K562 (cell line): Measurements from ENCODE around the gene ALDH7A1. TPM values are rescaled to one million over a fixed set of nuclear protein-coding genes. Genes with fewer than 3 reads are reported as not detected.

Experiments
- GATAD2A ChIP-seq: fragments of 450-650 bp; IDR thresholded peaks from 2 replicates; pipeline ENCODE4 v1.6.1; 2017
- LCOR ChIP-seq: sonication (generic); formaldehyde crosslinking; IDR thresholded peaks from 2 replicates; pipeline ENCODE4 v1.8.0; 2022; ENCODE audit warnings: mild to moderate bottlenecking, missing genetic modification reagents
- MBD2 ChIP-seq: sonication (generic); IDR thresholded peaks from 2 replicates; pipeline ENCODE4 v1.6.1; 2016; ENCODE audit warnings: low read depth, borderline replicate concordance
- MXI1 ChIP-seq: IDR thresholded peaks from 2 replicates; pipeline ENCODE4 v1.6.1; 2011; ENCODE audit warnings: low read depth, mild to moderate bottlenecking, improper control_type of control experiment, low read length
- NR4A1 ChIP-seq, 2 experiments: fragments of 250-450 bp in 1 of 2; fragments of 450-650 bp in 1 of 2; sonication (Bioruptor Pico) in 1 of 2; IDR thresholded peaks; 2 replicates each; pipeline versions ENCODE4 v1.4.0 to v1.6.1; 2016 to 2020; ENCODE audit warnings: mild to moderate bottlenecking in 2 of 2, missing compliant biosample characterization in 1 of 2, missing genetic modification characterization in 1 of 2, moderate library complexity in 1 of 2
- NRF1 ChIP-seq, 2 experiments: fragments of 450-650 bp; IDR thresholded peaks in 1 of 2; conservative IDR thresholded peaks in 1 of 2; 2 replicates each; pipeline ENCODE4 v1.6.1; 2014; ENCODE audit warnings: mild to moderate bottlenecking in 2 of 2
- RBFOX2 ChIP-seq: fragments of 200-400 bp; formaldehyde crosslinking; IDR thresholded peaks from 2 replicates; pipeline ENCODE4 v1.6.1; 2017; ENCODE audit warnings: low read depth, mild to moderate bottlenecking, low read length, moderate library complexity
- TAF7 ChIP-seq: fragments of 450-650 bp; IDR thresholded peaks from 2 replicates; pipeline ENCODE4 v1.6.1; 2016; ENCODE audit warnings: missing genetic modification characterization, missing compliant biosample characterization
- ZMIZ1 ChIP-seq, 2 experiments: fragments of 150-350 bp in 1 of 2; IDR thresholded peaks; 2 replicates each; pipeline ENCODE4 v1.6.1; 2012 to 2016; ENCODE audit warnings: low read depth in 2 of 2, low read length in 2 of 2, mild to moderate bottlenecking in 1 of 2, moderate library complexity in 1 of 2
- ZNF324 ChIP-seq: fragments of 250-450 bp; sonication (Bioruptor Pico); IDR thresholded peaks from 2 replicates; pipeline ENCODE4 v1.4.0; 2020; ENCODE audit warnings: mild to moderate bottlenecking
- polyA plus RNA-seq, 8 experiments: library from polyadenylated mRNA; depleted of rRNA in 4 of 8; stranded (reverse) in 5 of 8; unstranded in 3 of 8; fragments of >200 nt; fragmentation: Nextera tagmentation in 2 of 8; fragmentation: Illumina TruSeq in 1 of 8; extraction: Ambion mirVana in 2 of 8; extraction: Trizol in 1 of 8; gene quantifications; 2 replicates each; pipeline versions ENCODE4 v1.2.1 to v1.2.3, GENCODE V29; 2011 to 2014; ENCODE audit warnings: inconsistent platforms in 1 of 8, missing spikeins in 1 of 8
- total RNA-seq, 7 experiments: library from RNA; depleted of rRNA in 6 of 7; stranded (reverse); fragments of >200 nt in 6 of 7; fragmentation: Illumina TruSeq in 2 of 7; extraction: Trizol in 2 of 7; gene quantifications; 2 replicates each; pipeline versions ENCODE4 v1.2.1 to v1.2.3, GENCODE V29; 2011 to 2021; ENCODE audit warnings: low replicate concordance in 1 of 7
- TF ChIP-seq, protein P1 (sequence below): fragments of 450-650 bp; IDR thresholded peaks from 2 replicates; pipeline ENCODE4 v1.6.1; 2016; ENCODE audit warnings: low read depth, mild to moderate bottlenecking, moderate library complexity
- TF ChIP-seq, protein P2 (sequence below): sonication (generic); formaldehyde crosslinking; IDR thresholded peaks from 2 replicates; pipeline ENCODE4 v1.8.0; 2022; ENCODE audit warnings: mild to moderate bottlenecking, missing genetic modification reagents

The ALDH7A1 gene
- total and polyA plus RNA-seq, 9 of the 15 experiments (the other 6 are each of a cell fraction or from before 2014, with no cell fraction given), result 0.04 to 0.49 TPM; not detected in 7

GRCh38 chr5:126600631-126601511 is 5.9 kb upstream of the ALDH7A1 start, which contains the start of gene PHAX (continued):
- TF ChIP-seq LCOR (CRISPR knock-in tag) (peak; percentile 38; the same call in 1 of the 2 replicates), GATAD2A (0 out of 2 replicates have a peak, but pooled peaks have one; percentile 15), ZNF324 (CRISPR knock-in tag) (no peak), RBFOX2 (peak; percentile 96), MXI1 (peak; percentile 42; the same call in 1 of the 2 replicates), MBD2 (peak; percentile 64; the same call in 1 of the 2 replicates), NR4A1 (CRISPR knock-in tag; IDR thresholded peaks at IDR 0.05) (peak; percentile 89), NR4A1 (tag; IDR thresholded peaks at IDR 0.05) (peak; percentile 33; the same call in 1 of the 2 replicates), NRF1 (conservative IDR thresholded peaks at IDR 0.05 in 1 of 2, IDR thresholded peaks at IDR 0.05 in 1 of 2) (peak; percentile 74 to 79), TAF7 (peak; percentile 86), ZMIZ1 (IDR thresholded peaks at IDR 0.05; ENCODE audit: low read depth in 2 of 2, low read length in 2 of 2) (peak in 1 of 2 experiments; percentile 30; a peak in 1 of 4 replicates)
- TF ChIP-seq, protein P1, sequence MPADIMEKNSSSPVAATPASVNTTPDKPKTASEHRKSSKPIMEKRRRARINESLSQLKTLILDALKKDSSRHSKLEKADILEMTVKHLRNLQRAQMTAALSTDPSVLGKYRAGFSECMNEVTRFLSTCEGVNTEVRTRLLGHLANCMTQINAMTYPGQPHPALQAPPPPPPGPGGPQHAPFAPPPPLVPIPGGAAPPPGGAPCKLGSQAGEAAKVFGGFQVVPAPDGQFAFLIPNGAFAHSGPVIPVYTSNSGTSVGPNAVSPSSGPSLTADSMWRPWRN, result no peak
- TF ChIP-seq, protein P2, sequence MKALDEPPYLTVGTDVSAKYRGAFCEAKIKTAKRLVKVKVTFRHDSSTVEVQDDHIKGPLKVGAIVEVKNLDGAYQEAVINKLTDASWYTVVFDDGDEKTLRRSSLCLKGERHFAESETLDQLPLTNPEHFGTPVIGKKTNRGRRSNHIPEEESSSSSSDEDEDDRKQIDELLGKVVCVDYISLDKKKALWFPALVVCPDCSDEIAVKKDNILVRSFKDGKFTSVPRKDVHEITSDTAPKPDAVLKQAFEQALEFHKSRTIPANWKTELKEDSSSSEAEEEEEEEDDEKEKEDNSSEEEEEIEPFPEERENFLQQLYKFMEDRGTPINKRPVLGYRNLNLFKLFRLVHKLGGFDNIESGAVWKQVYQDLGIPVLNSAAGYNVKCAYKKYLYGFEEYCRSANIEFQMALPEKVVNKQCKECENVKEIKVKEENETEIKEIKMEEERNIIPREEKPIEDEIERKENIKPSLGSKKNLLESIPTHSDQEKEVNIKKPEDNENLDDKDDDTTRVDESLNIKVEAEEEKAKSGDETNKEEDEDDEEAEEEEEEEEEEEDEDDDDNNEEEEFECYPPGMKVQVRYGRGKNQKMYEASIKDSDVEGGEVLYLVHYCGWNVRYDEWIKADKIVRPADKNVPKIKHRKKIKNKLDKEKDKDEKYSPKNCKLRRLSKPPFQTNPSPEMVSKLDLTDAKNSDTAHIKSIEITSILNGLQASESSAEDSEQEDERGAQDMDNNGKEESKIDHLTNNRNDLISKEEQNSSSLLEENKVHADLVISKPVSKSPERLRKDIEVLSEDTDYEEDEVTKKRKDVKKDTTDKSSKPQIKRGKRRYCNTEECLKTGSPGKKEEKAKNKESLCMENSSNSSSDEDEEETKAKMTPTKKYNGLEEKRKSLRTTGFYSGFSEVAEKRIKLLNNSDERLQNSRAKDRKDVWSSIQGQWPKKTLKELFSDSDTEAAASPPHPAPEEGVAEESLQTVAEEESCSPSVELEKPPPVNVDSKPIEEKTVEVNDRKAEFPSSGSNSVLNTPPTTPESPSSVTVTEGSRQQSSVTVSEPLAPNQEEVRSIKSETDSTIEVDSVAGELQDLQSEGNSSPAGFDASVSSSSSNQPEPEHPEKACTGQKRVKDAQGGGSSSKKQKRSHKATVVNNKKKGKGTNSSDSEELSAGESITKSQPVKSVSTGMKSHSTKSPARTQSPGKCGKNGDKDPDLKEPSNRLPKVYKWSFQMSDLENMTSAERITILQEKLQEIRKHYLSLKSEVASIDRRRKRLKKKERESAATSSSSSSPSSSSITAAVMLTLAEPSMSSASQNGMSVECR (CRISPR knock-in tag), result 0 out of 2 replicates have a peak, but pooled peaks have one; percentile 43
